ENCODE measurements around the gene SLC22A1. TPM values are rescaled to one million over a fixed set of nuclear protein-coding genes. Genes with fewer than 3 reads are reported as not detected.

Gene SLC22A1
- total and polyA plus RNA-seq, 4 donors, result 0.72 to 2.5 (median 1.3) TPM

GRCh38 chr6:160092602-160093001 lies 29.0 kb upstream of the SLC22A1 start:
- H3K9ac ChIP-seq (ENCODE audit: insufficient read depth in 1 of 2, low read length in 2 of 2), result no peak overlapping the region
- ATAC-seq (ENCODE audit: insufficient read depth, low FRiP score) (no peak), DNase-seq (no peak)
- H3K4me3 ChIP-seq, result no peak overlapping the region
- no peak overlapping the region for H3K27ac ChIP-seq (ENCODE audit: low read depth in 1 of 2, low read length in 1 of 2)
- TF ChIP-seq CTCF (IDR thresholded peaks at IDR 0.05; ENCODE audit: control extremely low read depth, extremely low read depth), result no peak
- H3K9me3 ChIP-seq (ENCODE audit: control insufficient read depth in 4 of 4, insufficient read depth in 3 of 4, low read length in 3 of 4), result no peaks in the 10 kb centered on the region
- 91% methylated on average over 10 of the region's 10 CpGs for WGBS, 2 donors
- H3K4me1 ChIP-seq (ENCODE audit: control insufficient read depth in 5 of 5, insufficient read depth in 5 of 5, low read length in 5 of 5), result no peaks in the 10 kb centered on the region
- H3K36me3 ChIP-seq (ENCODE audit: control insufficient read depth in 4 of 4, insufficient read depth in 4 of 4, low read length in 4 of 4), result peaks cover 25 to 70% (median 34%) of the 10 kb centered on the region in 4 donors
- H3K27me3 ChIP-seq (ENCODE audit: control insufficient read depth in 3 of 3, insufficient read depth in 3 of 3, low read length in 2 of 3), result no peaks in the 10 kb centered on the region

- H3K9ac ChIP-seq (ENCODE audit: insufficient read depth in 1 of 2, low read length in 2 of 2), result no peak overlapping the region
- no peak overlapping the region for H3K27ac ChIP-seq (ENCODE audit: low read depth in 1 of 2, low read length in 1 of 2)
- no peaks in the 10 kb centered on the region for H3K27me3 ChIP-seq (ENCODE audit: control insufficient read depth in 3 of 3, insufficient read depth in 3 of 3, low read length in 2 of 3)
- no peaks in the 10 kb centered on the region for H3K9me3 ChIP-seq (ENCODE audit: control insufficient read depth in 4 of 4, insufficient read depth in 3 of 4, low read length in 3 of 4)
- H3K36me3 ChIP-seq (ENCODE audit: control insufficient read depth in 4 of 4, insufficient read depth in 4 of 4, low read length in 4 of 4), result peaks cover 25 to 72% (median 36%) of the 10 kb centered on the region in 4 donors
- no peak overlapping the region for H3K4me3 ChIP-seq
- ATAC-seq (ENCODE audit: insufficient read depth, low FRiP score) (no peak), DNase-seq (no peak)
- no peaks in the 10 kb centered on the region for H3K4me1 ChIP-seq (ENCODE audit: control insufficient read depth in 5 of 5, insufficient read depth in 5 of 5, low read length in 5 of 5)
- TF ChIP-seq CTCF (IDR thresholded peaks at IDR 0.05; ENCODE audit: control extremely low read depth, extremely low read depth), result no peak
- WGBS, 2 donors, result 81 to 97% methylated on average over 7 of the region's 7 CpGs
Measured at GRCh38 chr6:160093061-160093460, 28.6 kb upstream of the SLC22A1 start.

- TF ChIP-seq CTCF (IDR thresholded peaks at IDR 0.05; ENCODE audit: control extremely low read depth, extremely low read depth), result no peak
- H3K9ac ChIP-seq (ENCODE audit: insufficient read depth in 1 of 2, low read length in 2 of 2), result no peak overlapping the region
- no peaks in the 10 kb centered on the region for H3K9me3 ChIP-seq (ENCODE audit: control insufficient read depth in 4 of 4, insufficient read depth in 3 of 4, low read length in 3 of 4)
- WGBS, 2 donors, result 86 to 94% methylated on average over 4 of the region's 4 CpGs
- DNase-seq (no peak), ATAC-seq (ENCODE audit: insufficient read depth, low FRiP score) (no peak)
- no peak overlapping the region for H3K4me3 ChIP-seq
- peaks cover 25 to 65% (median 36%) of the 10 kb centered on the region in 4 donors for H3K36me3 ChIP-seq (ENCODE audit: control insufficient read depth in 4 of 4, insufficient read depth in 4 of 4, low read length in 4 of 4)
- H3K27me3 ChIP-seq (ENCODE audit: control insufficient read depth in 3 of 3, insufficient read depth in 3 of 3, low read length in 2 of 3), result no peaks in the 10 kb centered on the region
- no peak overlapping the region for H3K27ac ChIP-seq (ENCODE audit: low read depth in 1 of 2, low read length in 1 of 2)
- H3K4me1 ChIP-seq (ENCODE audit: control insufficient read depth in 5 of 5, insufficient read depth in 5 of 5, low read length in 5 of 5), result no peaks in the 10 kb centered on the region
Measured at GRCh38 chr6:160093946-160094345, 27.7 kb upstream of the SLC22A1 start.
